ENCODE measurements around the gene SOS1.
A peak's percentile ranks its signal among the peaks of the same experiment; 100 is the strongest.
"Not testable (repeated sequence)": the region's sequence is repeated elsewhere in the genome, so short reads cannot be mapped to it uniquely, and the experiment has no call there.

Gene SOS1

DNA sequence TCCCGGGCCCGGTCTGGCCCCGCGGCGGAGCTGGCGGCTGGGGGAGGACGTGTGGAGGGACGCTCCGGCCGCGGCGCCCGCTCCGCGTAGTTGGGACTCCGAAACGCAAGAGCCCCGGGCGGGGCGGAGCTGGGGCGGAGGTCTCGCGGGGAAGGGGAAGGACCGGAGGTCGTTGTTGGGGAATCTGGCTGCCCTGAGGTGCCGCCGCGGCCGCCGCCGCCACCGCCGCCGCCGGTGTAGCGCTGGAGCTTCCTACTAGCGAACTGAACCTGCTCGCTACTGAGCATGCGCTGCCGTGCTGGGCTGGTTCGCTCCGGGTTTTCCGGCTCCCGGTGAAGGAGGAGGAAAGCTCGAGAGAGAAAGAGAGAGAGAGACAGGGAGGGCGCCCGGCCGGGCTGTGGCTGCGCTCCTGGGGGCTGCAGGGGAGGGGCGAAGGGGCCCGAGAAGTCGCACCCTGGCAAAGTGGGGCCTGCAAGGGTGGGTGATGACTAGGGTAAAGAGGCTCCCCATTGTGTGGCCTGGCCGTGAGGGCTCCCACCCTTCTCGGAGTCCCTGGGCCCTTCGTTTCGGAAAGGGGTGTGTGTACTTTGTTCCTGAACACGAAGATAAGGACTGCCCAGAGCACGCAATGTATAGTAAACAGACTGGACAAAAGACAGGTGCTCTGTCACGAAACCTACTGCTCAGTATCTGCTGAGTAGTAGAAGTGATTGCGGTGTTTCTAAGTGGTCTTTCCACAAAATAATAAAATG, at the start of gene SOS1:
Gene SOS1 (minus strand): TSS at position 281 of the 752 bp plus-strand sequence. CDS start 629 bp downstream, outside the sequence.
- DNase-seq = peak; percentile 92 to 94

GRCh38 chr2:39164089-39164488, 43.2 kb upstream of the SOS1 start:
- DNase-seq = no peak

DNA sequence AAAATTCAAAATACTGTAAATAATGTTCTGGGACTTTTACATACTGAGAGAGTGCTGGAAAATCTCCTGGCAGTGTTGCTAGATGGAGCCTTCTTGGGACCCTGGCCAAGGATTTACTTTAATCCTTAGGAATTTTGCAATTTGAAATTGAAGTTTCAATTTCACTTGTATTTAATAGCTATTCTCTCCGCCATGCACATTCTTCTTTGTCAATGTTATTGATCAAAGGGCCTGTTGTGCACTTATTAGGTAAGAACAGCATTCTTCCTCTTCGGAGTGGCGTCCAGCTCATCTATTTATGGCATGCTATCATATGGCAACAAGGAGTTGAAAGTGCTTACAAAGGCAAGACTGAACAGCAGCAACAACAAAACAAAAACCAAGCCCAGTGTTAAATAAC, 40.1 kb upstream of the SOS1 start:
- DNase-seq = no peak

GRCh38 chr2:39159283-39159682, 38.4 kb upstream of the SOS1 start:
- no peak for DNase-seq

GRCh38 chr2:39158351-39158750, 37.5 kb upstream of the SOS1 start:
- no peak for DNase-seq

GRCh38 chr2:39156846-39157245, 36.0 kb upstream of the SOS1 start:
- no peak for DNase-seq

DNA sequence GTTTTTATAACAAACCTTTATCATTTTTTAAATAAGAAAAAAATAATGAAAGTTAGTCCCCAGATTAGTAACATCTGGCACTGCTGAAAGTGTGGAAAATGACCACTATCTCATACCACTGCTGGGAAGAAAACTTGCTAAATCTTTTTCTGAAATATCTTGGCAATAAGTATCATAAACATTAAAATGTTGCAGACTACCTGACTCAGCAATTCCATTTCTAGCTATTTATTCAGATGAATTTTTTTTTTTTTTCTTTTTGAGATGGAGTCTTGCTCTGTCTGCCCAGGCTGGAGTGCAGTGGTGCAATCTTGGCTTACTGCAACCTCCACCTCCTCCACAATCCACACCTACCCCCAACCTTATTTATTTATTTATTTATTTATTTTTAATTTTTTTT, 35.3 kb upstream of the SOS1 start:
- DNase-seq = no peak

DNA sequence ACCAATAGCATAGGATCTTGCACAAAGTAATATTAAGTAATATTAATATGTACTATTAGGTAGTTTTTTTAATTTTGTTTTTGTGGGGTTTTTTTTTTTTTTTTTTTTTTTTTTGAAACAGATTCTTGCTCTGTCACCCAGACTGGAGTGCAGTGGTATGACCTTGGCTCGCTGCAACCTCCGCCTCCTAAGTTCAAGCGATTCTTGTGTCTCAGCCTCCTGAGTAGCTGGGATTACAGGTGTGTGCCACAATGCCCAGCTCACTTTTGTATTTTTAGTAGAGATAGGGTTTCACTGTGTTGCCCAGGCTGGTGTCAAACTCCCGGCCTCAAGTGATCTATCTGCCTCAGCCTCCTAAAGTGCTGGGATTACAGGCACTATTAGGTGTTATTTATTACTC, 34.7 kb upstream of the SOS1 start:
- not testable (repeated sequence) for DNase-seq

DNA sequence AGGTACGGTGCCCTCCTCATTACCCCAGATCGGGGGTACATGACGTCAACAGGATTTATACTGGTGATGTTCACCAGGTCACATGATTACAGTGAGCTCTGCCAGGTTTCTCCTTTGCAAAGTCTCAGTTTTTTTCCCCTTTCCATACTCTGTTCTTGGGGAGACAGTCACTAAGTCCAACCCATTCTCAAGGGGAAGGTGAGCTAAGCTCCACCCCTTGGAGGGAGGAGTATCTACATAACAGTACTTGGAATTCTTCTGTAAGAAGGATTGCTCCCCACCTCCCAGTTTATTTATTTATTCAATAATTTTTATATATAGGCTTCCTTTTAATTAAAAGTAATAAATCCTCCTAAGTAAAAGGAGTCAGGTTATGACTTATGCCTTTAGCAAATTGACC, 34.1 kb upstream of the SOS1 start:
- no peak for DNase-seq

DNA sequence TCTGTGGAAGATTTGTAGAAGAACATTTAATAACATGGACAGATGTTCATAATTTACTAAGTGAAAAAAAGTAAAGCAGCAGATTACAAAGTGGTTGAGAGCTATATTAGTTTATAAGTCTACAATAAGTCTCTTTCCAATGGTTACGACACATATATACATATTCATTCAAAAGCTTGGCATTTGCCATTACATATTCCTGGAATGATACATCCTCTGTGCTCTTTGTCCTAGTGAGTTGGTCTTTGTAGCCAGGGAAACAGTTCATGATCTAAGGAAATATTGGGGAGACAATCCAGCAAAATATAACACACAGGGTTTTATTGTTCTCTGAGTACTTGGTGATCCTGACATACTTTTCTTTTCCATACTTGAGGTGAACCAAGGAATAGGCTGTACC, 32.5 kb upstream of the SOS1 start:
- DNase-seq = no peak

DNA sequence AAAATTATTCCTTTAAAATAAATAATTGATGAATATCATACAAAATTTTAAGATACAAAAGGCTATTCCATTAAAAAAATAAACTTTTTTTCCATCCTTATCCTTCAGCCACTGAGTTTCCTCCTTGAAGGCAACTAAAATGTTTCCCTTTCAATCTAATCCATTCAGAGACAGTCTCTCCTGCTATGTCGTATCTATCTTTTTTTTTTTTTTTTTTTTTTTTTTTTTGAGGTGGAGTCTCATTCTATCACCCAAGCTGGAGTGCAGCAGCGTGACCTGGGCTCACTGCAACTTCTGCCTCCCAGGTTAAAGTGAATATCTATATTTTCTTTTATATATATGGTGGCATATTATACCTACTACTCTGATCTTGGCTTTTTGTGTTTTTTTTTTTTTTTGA, 31.7 kb upstream of the SOS1 start:
- no peak for DNase-seq

- no peak for DNase-seq
Observed at GRCh38 chr2:39150890-39151497, 30.1 kb upstream of the SOS1 start.

DNA sequence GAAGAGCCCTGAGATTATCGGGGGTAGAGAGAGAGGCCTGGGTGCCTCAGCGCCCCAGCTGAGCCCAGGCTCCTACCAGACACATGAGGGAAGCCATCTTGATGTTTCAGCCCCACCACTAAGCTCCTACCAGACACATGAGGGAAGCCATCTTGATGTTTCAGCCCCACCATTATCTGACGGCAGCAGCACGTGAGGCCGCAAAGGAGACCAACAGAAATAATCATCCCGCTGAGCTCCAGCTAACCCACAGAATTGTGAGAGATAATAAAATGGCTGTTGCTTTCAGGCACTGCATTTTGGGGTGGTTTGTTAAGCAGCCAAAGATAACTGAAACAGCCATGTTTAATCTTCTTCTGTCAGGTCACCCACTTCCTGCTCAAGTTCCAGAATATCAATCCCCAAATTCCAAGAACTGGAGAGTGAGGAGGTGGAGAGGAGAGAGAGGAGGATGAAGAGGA, 29.3 kb upstream of the SOS1 start:
- DNase-seq = no peak

DNA sequence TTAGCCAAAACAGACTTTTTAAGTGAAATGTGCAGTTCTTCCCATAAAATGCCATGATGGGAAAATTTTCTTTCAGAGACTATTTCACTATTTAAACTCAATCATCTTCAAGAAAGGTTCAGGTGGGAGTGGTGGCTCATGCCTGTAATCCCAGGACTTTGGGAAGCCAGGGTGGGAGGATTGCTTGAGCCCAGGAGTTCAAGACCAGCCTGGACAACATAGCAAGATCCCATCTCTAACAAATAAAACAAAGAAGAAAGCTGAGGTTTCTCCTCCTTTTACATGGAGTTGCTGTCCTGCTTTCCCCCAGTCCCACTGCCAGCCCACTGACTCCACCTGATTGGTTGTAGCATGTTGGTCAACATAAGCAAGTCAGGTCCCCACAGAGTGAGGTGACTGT, 25.8 kb upstream of the SOS1 start:
- DNase-seq = no peak

- DNase-seq = no peak
Observed at GRCh38 chr2:39145906-39146421, 25.1 kb upstream of the SOS1 start.

- DNase-seq = no peak
Observed at GRCh38 chr2:39144416-39144815, 23.6 kb upstream of the SOS1 start.

DNA sequence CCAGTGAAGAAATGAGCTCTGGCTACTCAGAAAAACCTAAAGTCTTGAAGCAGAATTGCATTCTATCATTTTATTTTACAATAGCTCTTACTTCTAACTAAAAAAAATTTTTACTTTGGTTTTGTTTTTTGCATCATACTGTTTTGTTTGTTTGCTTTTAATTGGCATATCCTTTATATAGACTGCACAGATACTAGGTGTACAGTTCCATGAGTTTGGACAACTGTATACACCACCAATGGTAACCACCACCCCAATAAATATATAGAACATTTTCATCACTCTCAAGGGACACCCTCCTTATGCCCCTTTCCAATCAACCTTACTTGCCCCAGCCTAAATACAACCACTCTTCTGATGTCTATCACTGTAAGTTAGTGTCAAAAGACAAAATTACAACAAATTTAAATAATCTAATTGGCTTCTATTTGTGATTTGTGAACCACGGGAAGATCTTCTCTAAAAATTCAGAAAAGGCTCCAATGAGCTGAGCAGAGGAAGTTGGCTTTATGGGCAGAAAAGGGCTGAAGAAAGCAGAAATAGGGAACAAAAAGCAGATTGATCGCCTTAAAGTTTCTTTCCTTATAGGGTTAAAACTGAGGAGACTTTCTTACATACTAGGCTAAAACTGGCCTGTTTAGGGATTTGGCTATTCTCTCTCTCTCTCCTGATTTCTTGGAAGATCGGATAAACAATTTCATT, 22.2 kb upstream of the SOS1 start:
- no peak for DNase-seq

DNA sequence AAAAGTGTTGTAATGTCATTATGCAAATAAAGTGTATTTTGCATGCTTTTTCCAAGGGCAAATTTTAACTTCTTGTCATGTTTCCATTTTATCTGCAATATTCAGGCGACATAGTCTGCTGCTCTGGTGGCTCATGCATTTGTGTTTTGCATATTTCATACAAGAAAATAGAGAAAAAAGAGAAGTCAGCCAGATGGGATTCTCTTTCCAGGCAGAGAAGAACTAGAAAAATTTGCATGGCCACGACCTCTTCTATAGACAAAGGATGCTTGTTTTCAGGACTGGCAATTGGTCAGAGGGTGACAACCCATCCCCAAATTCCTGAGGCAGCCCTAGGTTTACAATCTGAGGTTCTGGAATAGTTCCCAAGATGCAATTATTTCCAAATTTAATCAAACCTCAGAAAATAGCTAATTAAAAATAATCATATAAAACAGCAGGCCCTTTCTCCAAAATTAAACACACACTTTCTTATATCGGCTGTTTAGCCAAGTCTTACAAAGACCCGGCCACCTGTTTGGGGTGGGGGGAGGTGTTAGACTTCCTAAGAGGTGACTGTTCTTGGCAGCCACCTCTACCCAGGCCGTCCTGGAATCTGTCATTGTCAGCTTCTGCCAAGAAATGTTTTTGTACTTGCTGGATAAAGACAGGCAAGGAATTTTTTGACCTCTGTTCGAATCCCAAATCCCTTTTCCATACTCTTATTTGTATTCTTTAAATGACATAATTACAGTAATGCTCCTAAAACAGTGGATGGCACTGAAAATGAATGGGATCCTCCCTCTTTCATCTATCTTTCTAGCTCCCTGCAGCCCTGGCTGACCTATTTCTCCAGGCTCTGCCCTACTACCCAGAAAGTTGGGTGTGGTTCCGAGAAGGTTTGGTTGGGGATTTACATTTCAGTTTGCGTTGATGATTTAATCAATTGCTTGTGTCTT, 20.8 kb upstream of the SOS1 start:
- DNase-seq = peak in 1 of 2 donors; percentile 49

DNA sequence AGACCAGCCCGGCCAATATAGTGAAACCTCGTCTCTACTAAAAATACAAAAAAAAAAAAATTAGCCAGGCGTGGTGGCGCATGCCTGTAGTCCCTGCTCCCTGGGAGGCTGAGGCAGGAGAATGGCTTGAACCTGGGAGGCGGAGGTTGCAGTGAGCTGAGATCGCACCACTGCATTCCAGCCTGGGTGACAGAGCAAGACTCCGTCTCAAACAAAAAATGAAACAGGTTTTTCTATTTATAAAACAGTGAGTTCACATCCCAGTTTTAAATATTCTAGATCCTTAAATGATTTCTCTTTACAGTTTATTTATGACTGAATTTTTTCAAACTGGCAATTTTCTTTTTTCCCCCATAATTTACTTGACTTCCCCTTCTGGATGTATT, 20.1 kb upstream of the SOS1 start:
- DNase-seq = not testable (repeated sequence)

- DNase-seq = no peak
Observed at GRCh38 chr2:39140322-39140847, 19.5 kb upstream of the SOS1 start.

GRCh38 chr2:39139511-39140237, 18.8 kb upstream of the SOS1 start:
- no peak for DNase-seq

- no peak for DNase-seq
Observed at GRCh38 chr2:39138837-39139211, 18.0 kb upstream of the SOS1 start.

Data from CD4-positive, alpha-beta T cell treated with Interleukin-1 beta for 1 hour (primary cell).